HG03097 (cell line): ENCODE measurements around the gene FADS2.
A peak's percentile ranks its signal among the peaks of the same experiment; 100 is the strongest.
"Not testable (repeated sequence)": the region's sequence is repeated elsewhere in the genome, so short reads cannot be mapped to it uniquely, and the experiment has no call there.

ENCODE experiments used
- ATAC-seq: cut with Tn5 transposase; IDR thresholded peaks from one replicate; pipeline ENCODE4 v1.9.1; 2021; ENCODE audit not compliant: unreplicated experiment, low FRiP score

FADS2 gene

DNA sequence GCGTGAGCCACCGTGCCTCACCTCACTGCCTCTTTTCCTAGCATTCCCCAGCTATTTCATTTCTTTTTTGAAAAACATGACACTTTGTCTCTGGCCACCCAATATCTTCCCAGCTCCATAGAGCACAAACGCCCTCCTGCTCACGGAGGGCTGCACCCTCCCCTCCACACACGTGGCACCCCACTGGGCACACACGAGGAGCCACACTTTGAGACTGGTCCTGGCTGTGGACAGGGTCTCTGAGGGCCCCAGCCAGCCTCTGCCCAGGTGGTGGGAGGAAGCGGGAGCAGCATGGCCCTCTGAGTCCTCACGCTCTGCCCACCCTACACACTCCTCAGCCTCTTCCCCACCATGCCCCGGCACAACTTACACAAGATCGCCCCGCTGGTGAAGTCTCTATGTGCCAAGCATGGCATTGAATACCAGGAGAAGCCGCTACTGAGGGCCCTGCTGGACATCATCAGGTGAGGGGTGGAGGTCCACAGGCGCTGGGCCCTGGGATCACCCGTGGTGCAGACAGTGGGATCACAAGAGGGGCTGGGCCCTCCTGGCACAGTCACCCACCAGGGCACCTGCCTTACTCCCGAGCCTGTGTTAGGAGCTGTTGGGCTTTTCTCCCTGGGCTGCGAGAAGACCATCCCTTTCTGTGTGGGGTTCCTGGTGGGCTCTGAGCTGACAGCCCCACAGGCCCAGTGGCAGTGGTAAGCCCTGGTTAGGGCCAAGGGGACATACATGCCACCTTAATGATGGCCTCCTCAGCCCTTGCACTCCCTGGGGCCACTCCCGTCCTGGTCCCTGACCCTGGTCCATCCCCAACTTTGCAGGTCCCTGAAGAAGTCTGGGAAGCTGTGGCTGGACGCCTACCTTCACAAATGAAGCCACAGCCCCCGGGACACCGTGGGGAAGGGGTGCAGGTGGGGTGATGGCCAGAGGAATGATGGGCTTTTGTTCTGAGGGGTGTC is 37.0 kb downstream of the FADS2 start:
- ATAC-seq = no peak

GRCh38 chr11:61866231-61866957 is 38.3 kb downstream of the FADS2 start:
- no peak for ATAC-seq

- no peak for ATAC-seq
Measured at GRCh38 chr11:61866958-61867343, 38.9 kb downstream of the FADS2 start.

DNA sequence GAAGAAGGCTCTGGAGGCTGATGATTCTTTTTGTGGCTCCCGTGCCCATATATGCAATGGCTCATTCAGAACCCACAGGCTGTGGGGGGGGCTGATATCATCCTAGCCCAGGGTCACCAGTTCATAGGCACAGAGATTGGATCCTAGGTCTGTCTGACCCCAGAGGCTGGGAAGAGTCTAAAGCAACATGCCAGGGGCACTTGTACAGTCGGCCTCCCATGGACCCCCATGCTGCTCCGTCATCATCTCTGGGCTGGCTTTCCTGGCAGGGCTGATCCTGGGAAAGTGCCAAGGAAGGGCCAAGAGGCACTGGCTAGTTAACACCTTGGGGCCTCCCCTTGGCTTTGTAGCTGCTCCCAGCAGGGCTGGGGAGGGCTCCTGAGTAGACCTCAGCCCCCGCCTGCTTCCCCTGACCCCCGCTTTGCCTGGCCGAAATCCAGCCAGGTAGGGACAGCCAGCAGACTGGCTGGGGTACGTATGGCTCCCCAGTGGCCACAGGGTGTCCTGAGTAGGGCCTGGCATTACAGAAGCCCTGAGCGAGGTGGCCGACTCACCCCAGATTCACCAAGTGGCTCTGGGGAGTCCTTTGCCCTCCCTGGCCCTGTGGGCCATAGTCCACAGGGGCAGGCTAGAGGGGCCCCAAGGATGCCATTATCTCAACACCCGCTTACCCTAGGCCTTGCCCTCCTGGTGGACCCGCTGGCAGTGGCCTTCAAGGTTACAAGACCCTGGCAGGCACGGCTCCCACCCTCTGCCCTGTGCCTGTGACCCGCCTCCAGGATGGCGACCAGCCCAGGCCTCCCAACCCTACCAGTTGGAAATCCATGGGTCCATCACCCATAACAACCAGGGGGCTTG is 40.7 kb downstream of the FADS2 start:
- no peak for ATAC-seq

DNA sequence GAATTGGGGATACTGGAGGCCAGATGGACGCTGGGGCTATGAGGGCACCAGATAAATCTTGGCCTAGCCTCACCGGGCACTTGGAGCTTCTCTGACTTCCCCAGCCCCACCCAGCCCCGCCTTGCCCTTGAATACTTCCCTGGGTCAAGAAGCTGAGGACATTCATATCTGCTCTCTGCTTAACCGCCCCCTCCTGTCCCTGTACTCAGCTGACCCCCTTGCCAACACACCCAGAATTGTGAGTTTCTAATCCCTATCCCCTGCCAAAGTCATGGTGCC is 41.3 kb downstream of the FADS2 start:
- ATAC-seq = no peak

GRCh38 chr11:61869708-61870451 is 41.8 kb downstream of the FADS2 start:
- no peak for ATAC-seq

DNA sequence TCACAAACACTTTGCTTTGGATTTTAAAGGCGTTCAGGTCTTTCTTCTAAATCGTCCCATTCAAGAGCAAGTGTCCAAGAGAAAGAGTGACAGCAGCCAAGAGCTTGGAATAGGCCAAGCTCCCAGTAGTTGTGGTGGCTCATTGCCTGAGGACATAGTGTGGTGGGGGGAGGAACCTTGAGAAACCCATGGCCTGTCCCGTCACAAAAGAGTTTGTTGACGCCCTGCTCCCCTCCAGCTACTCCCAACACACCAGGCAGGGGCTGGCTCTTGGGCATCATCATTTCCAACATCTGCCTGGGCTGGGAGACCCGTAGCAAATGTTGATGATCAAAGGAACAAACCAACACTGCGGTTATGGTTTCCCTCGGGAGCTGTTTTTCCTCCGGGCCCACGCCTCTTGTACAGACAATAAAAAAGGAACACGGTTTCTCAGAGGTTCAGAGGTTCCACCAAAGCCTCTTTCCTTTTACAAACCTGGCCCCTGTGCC is 42.5 kb downstream of the FADS2 start:
- ATAC-seq = no peak

GRCh38 chr11:61871158-61871597 is 43.1 kb downstream of the FADS2 start:
- ATAC-seq = peak; percentile 48

GRCh38 chr11:61872935-61873565 is 45.0 kb downstream of the FADS2 start:
- no peak for ATAC-seq

- ATAC-seq = no peak
Measured at GRCh38 chr11:61873588-61874376, 45.7 kb downstream of the FADS2 start.

- ATAC-seq = no peak
Measured at GRCh38 chr11:61874377-61874809, 46.3 kb downstream of the FADS2 start.

- no peak for ATAC-seq
Measured at GRCh38 chr11:61874853-61875252, 46.8 kb downstream of the FADS2 start.

GRCh38 chr11:61875698-61876097 is 47.6 kb downstream of the FADS2 start:
- ATAC-seq = no peak

DNA sequence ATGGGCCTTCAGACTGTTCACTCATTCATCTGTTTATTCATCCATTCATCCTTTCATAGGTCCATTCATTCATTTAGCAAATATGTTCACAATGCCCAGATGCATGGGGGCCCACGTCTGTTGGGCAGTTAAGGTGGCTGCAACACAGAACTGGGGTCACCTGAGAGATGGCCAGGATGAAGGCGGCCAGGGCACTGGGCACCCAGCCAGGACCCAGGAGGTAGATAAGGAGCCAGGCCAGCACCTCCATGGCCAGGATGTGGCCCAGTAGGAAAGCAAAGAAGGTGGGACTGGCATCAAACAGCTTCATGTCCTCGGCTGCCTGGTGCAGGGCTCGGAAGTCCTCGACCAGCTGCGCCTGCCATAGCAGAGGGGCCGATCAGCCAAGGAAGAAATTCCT is 51.1 kb downstream of the FADS2 start:
- ATAC-seq = no peak

DNA sequence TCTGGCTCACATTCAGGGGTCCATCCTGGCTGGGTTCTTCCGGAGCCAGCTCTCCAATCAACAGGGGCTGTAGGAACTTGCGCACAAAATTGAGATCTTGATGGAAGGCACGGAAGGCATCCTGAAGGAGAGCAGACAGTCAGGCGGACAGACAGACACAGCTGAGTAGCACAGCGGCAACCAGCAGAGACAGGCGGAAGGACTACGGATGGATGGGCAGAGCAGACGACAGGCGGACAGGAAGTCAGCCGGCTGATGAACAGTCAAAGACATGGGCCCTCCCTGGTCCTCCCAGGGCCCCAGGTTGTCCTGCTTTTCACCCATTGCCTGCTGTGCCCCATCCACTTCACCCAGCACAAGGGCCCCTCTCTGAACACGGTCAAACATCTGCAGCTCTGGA is 51.9 kb downstream of the FADS2 start:
- ATAC-seq = no peak

DNA sequence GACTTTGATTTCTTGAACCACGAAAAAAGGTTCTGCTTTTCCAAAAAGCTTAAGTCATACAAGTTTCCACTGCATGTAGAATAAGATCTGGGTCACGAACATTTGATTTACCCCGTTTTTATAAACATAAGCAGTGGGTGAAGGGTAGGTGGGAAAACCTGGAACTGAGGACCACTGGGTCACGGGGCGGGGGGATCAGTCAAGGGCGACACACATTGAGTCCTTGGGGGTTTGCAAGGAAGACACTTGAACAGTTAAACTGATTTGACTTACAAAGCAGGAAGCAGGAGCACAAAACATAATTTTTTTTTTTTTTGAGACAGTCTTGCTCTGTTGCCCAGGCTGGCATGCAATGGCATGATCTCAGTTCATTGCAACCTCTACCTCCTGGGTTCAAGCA is 52.4 kb downstream of the FADS2 start:
- no peak for ATAC-seq

DNA sequence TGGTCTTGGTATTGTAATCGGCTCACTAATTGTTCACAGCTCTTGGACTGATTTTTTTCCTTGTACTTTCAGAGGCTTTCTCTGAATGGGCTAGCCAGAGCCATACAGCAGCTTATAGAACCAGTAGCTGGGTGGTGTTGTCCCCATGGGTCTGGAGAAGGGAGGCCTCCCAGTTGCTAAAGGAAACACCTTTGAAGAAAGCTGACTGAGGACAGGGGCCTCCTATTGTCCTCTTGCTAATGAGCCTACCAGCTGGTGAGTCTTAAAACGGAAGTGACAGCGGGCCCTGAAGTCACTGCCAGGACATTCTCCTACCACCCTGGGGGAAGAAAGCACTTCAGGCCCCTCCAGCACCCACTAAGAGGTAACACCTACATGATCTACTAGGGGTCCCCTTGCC is 53.3 kb downstream of the FADS2 start:
- no peak for ATAC-seq

- ATAC-seq = not testable (repeated sequence)
Measured at GRCh38 chr11:61882267-61882666, 54.2 kb downstream of the FADS2 start.

- no peak for ATAC-seq
Measured at GRCh38 chr11:61882879-61883278, 54.8 kb downstream of the FADS2 start.
